Adrenal gland (tissue), 12 donors: ENCODE data around the gene ARMC9. TPM values are rescaled to one million over a fixed set of nuclear protein-coding genes. Genes with fewer than 3 reads are reported as not detected.
"Not testable (repeated sequence)": the region's sequence is repeated elsewhere in the genome, so short reads cannot be mapped to it uniquely, and the experiment has no call there.

Experiments
- DNase-seq, 7 donors: peaks; one replicate each; pipeline ENCODE4 v3.0.0-alpha.2; 2019 to 2020
- H3K27ac ChIP-seq, 5 donors: fragments of 200-600 bp; sonication (generic) in 4 of 5; 1 replicate in 3 of 5; 2 replicates in 2 of 5; pipeline versions ENCODE4 v1.5.1 to v1.8.0; 2016 to 2020; ENCODE audit warnings: mild to moderate bottlenecking in 1 of 5
- H3K27me3 ChIP-seq: fragments of 200-600 bp; 2 replicates; pipeline ENCODE4 v1.8.0; 2021
- H3K36me3 ChIP-seq, 2 donors: fragments of 200-600 bp; replicated peaks in 1 of 2; 1 replicate in 1 of 2; 2 replicates in 1 of 2; pipeline versions ENCODE4 v1.5.1 to v1.8.0; 2018 to 2022
- H3K4me1 ChIP-seq, 2 donors: fragments of 200-600 bp; replicated peaks in 1 of 2; 1 replicate in 1 of 2; 2 replicates in 1 of 2; pipeline versions ENCODE4 v1.5.1 to v1.8.0; 2018 to 2021
- H3K4me3 ChIP-seq, 4 donors: fragments of 200-600 bp; sonication (generic) in 3 of 4; one replicate each; pipeline ENCODE4 v1.5.1; 2016 to 2018
- H3K9me3 ChIP-seq, 3 donors: fragments of 200-600 bp; sonication (generic) in 1 of 3; replicated peaks in 1 of 3; 1 replicate in 2 of 3; 2 replicates in 1 of 3; pipeline versions ENCODE4 v1.5.1 to v1.8.0; 2016 to 2021
- POLR2A ChIP-seq, 2 donors: fragments of 450-650 bp; IDR thresholded peaks; one replicate each; pipeline ENCODE4 v1.6.1; 2017; ENCODE audit warnings: antibody characterized with exemption in 2 of 2, mild to moderate bottlenecking in 2 of 2, moderate library complexity in 1 of 2
- WGBS, 4 donors: extraction: QIAGEN DNeasy Blood & Tissue Kit in 2 of 4; methylation state at CpG; one replicate each; pipeline versions ENCODE4 v1.1.5 to v1.1.7; 2013 to 2017; 5-methylcytosine and 5-hydroxymethylcytosine counted together
- intact Hi-C, 2 donors: fragments of 100-400 bp; cut with DNase I; formaldehyde crosslinking; loops; one replicate each; pipeline versions ENCODE4 v1.14.1 to v1.15.0; 2022 to 2023
- polyA plus RNA-seq, 3 donors: library from polyadenylated mRNA; stranded (reverse); fragments of 200-250 nt in 2 of 3; fragments of 350-450 nt in 1 of 3; fragmentation: Illumina TruSeq in 1 of 3; extraction: RNeasy Lipid Tissue Mini Kit (QIAGEN cat#74804) in 1 of 3; gene quantifications; one replicate each; pipeline ENCODE4 v1.2.3, GENCODE V29; 2013 to 2014
- total RNA-seq, 9 donors: library from RNA; depleted of rRNA in 4 of 9; stranded (reverse); fragments of >200 nt in 4 of 9; fragments of 120-200 nt in 1 of 9; fragmentation: NEBNext Ultra II Directional in 1 of 9; extraction: Animal tissue kit (Norgen Biotek cat#: 25700) in 1 of 9; gene quantifications; one replicate each; pipeline versions ENCODE4 v1.1.0 to v1.2.4, GENCODE V29; 2013 to 2023
- TF ChIP-seq, protein P1 (sequence below), 6 experiments: fragments of 450-650 bp in 4 of 6; fragments of 200-600 bp in 2 of 6; sonication (generic) in 1 of 6; IDR thresholded peaks; 1 replicate in 5 of 6; 2 replicates in 1 of 6; pipeline versions ENCODE4 v1.5.1 to v1.8.0; 2016 to 2021; ENCODE audit warnings: antibody characterized with exemption in 6 of 6, mild to moderate bottlenecking in 2 of 6, moderate library complexity in 1 of 6
- donor health status: healthy with polysubstance abuse.
- donor health status: Bipolar disorder and iron deficiency.
- donor health status: DM: yes; HTN: yes; CAD: no.
- donor health status: DM: no; HTN: no; CAD: no.
- donor health status: DM: no; HTN: no; CAD: no.
- donor health status: DM: yes; HTN: yes; CAD: no.

ARMC9 gene
- total and polyA plus RNA-seq, 12 donors: 22.0 to 109 (median 54.2) TPM

DNA sequence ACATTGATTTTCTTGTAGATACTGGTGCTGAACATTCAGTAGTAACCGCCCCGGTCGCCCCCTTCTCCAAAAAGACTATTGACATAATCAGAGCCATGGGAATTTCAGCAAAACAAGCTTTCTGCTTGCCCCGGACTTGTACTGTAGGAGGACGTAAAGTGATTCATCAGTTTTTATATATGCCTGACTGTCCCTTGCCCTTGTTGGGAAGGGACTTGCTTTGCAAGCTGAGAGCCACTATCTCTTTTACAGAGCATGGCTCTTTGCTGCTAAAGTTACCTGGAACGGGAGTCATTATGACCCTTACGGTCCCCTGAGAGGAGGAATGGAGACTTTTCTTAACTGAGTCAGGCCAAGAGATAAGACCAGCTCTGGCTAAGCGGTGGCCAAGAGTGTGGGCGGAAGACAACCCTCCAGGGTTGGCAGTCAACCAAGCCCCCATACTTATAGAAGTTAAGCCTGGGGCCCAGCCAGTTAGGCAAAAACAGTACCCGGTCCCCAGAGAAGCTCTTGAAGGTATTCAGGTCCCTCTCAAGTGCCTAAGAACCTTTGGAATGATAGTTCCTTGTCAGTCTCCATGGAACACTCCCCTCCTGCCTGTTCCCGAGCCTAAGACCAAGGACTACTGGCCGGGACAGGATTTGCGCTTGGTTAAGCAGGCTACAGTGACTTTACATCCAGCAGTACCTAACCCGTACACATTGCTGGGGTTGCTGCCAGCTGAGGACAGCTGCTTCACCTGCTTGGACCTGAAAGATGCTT, 205.2 kb downstream of the ARMC9 start:
- Histone ChIP-seq H3K4me1 (peaks cover 45 to 69% of the 10 kb centered on the region in 2 donors), H3K27ac (peak overlapping the region in 3 of 5 donors; percentile 37 to 61 (median 49))
- intact Hi-C loops, DNase-seq, H3K9me3 ChIP-seq, H3K27me3 ChIP-seq, H3K36me3 ChIP-seq, H3K4me3 ChIP-seq: not testable (repeated sequence)
- 30 to 66% (median 52%) methylated on average over 10 to 14 of the region's 14 CpGs for WGBS, 4 donors

DNA sequence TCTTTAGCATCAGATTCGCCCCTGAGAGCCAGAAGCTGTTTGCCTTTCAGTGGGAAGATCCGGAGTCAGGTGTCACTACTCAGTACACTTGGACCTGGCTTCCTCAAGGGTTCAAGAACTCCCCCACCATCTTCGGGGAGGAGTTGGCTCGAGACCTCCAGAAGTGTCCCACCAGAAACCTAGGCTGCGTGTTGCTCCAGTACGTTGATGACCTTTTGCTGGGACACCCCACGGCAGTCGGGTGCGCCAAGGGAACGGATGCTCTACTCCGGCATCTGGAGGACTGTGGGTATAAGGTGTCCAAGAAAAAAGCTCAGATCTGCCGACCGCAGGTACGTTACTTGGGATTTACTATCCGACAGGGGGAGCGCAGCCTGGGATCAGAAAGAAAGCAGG, 205.8 kb downstream of the ARMC9 start:
- Histone ChIP-seq H3K27ac (peak overlapping the region in 2 of 5 donors; percentile 49 to 61), H3K4me1 (peaks cover 39 to 68% of the 10 kb centered on the region in 2 donors)
- H3K9me3 ChIP-seq, intact Hi-C loops, H3K27me3 ChIP-seq, DNase-seq, H3K4me3 ChIP-seq, H3K36me3 ChIP-seq: not testable (repeated sequence)
- 91 to 96% (median 94%) methylated on average over 13 to 16 of the region's 16 CpGs for WGBS, 4 donors

DNA sequence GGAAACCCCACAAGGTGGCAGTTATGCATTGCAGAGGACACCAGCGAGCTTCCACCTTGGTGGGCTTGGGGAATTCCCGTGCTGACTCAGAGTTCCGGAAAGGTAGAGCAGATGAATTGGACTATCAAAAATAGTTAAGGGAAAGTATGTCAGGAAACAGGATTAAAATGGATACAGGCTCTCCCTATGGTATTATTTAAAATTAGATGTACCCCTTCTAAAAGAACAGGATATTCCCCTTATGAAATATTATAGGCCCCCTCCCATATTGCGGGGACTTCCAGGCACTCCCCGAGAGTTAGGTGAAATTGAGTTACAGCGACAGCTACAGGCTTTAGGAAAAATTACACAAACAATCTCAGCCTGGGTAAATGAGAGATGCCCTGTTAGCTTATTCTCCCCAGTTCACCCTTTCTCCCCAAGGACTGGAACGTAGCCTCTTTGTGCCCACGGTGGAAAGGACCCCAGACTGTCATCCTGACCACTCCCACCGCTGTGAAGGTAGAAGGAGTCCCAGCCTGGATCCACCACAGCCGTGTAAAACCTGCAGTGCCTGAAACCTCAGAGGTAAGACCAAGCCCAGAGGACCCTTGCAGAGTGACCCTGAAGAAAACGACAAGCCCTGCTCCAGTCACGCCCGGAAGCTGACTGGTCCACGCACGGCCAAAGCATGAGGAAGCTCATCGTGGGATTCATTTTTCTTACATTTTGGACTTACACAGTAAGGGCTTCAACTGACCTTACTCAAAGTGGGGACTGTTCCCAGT, 207.4 kb downstream of the ARMC9 start:
- peak overlapping the region in 4 of 5 donors; percentile 69 to 89 (median 88) for H3K27ac ChIP-seq
- DNase-seq, H3K36me3 ChIP-seq, intact Hi-C loops, H3K4me3 ChIP-seq, H3K27me3 ChIP-seq, H3K9me3 ChIP-seq: not testable (repeated sequence)
- 6 to 19% (median 10%) methylated on average over 14 to 16 of the region's 16 CpGs for WGBS, 4 donors
- TF ChIP-seq, protein P1, sequence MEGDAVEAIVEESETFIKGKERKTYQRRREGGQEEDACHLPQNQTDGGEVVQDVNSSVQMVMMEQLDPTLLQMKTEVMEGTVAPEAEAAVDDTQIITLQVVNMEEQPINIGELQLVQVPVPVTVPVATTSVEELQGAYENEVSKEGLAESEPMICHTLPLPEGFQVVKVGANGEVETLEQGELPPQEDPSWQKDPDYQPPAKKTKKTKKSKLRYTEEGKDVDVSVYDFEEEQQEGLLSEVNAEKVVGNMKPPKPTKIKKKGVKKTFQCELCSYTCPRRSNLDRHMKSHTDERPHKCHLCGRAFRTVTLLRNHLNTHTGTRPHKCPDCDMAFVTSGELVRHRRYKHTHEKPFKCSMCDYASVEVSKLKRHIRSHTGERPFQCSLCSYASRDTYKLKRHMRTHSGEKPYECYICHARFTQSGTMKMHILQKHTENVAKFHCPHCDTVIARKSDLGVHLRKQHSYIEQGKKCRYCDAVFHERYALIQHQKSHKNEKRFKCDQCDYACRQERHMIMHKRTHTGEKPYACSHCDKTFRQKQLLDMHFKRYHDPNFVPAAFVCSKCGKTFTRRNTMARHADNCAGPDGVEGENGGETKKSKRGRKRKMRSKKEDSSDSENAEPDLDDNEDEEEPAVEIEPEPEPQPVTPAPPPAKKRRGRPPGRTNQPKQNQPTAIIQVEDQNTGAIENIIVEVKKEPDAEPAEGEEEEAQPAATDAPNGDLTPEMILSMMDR (IDR thresholded peaks at IDR 0.05): peak; percentile 39 to 70 (median 60)
- H3K4me1 ChIP-seq: peaks cover 24 to 52% of the 10 kb centered on the region in 2 donors

DNA sequence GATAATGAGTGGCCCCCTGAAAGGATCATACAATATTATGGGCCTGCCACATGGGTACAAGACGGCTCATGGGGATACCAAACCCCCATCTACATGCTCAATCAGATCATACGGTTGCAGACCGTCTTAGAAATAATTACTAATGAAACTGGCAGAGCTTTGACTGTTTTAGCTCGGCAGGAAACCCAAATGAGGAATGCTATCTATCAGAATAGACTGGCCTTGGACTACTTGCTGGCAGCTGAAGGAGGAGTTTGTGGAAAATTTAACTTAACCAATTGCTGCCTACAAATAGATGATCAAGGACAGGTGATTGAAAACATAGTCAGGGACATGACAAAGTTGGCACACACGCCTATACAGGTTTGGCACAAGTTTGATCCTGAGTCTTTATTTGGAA, 209.3 kb downstream of the ARMC9 start:
- DNase-seq: peak in 4 of 7 donors; percentile 46 to 57 (median 52)
- H3K27me3 ChIP-seq, H3K36me3 ChIP-seq, H3K9me3 ChIP-seq, intact Hi-C loops: not testable (repeated sequence)
- 31 to 40% (median 36%) methylated on average over 5 of the region's 5 CpGs for WGBS, 4 donors
- TF ChIP-seq POLR2A (IDR thresholded peaks at IDR 0.05): peak in 1 of 2 donors; percentile 50
- H3K27ac ChIP-seq: peak overlapping the region; percentile 69 to 89 (median 87)
- H3K4me1 ChIP-seq: peaks cover 18 to 49% of the 10 kb centered on the region in 2 donors
- H3K4me3 ChIP-seq: peak overlapping the region in 1 of 4 donors; percentile 22

DNA sequence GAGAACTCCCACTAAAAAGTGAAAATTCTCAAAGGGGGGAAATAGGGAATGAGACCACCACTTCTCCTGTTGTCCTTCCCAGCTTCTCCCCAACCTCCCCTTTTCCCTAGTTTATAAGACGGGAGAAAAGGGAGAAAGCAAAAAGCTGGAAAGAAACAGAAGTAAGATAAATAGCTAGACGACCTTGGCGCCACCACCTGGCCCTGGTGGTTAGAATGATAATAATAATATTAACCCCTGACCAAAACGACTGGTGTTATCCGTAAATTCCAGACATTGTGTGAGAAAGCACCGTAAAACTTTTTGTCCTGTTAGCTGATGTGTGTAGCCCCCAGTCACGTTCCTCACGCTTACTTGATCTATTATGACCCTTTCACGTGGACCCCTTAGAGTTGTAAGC, 209.9 kb downstream of the ARMC9 start:
- Histone ChIP-seq H3K4me3 (peak overlapping the region in 1 of 4 donors; percentile 22), H3K27ac (peak overlapping the region; percentile 69 to 89 (median 87)), H3K4me1 (peaks cover 18 to 42% of the 10 kb centered on the region in 2 donors)
- TF ChIP-seq, protein P1 (IDR thresholded peaks at IDR 0.05): peak in 4 of 6 experiments; percentile 3 to 41 (median 24)
- WGBS, 4 donors: 39 to 51% (median 43%) methylated on average over 9 of the region's 9 CpGs
- H3K9me3 ChIP-seq, H3K36me3 ChIP-seq, intact Hi-C loops, H3K27me3 ChIP-seq: not testable (repeated sequence)
- DNase-seq: peak in 2 of 7 donors; percentile 48 to 53
